H1 (cell line): ENCODE data around the gene CACNA1G. TPM values are rescaled to one million over a fixed set of nuclear protein-coding genes. Genes with fewer than 3 reads are reported as not detected.

Experiments used
- CTCF ChIA-PET: fragments of 300-600 bp; sonication (Branson Sonifier 250); formaldehyde crosslinking; loops from one replicate; lab custom pipeline; 2021; ENCODE audit not compliant: partially characterized antibody; lab: Charles Lee
- POLR2A ChIA-PET: fragments of 300-600 bp; sonication (Branson Sonifier 250); formaldehyde crosslinking; loops from one replicate; lab custom pipeline; 2021; ENCODE audit warnings: inconsistent platforms; ENCODE audit not compliant: partially characterized antibody; lab: Charles Lee
- DNase-seq, 2 experiments: peaks; one replicate each; pipeline versions ENCODE4 v3.0.0 to v3.0.0-alpha.2; 2010 to 2022; ENCODE audit warnings: low spot score in 2 of 2, low read depth in 1 of 2, mixed read lengths in 1 of 2
- FAIRE-seq: peaks from 2 replicates; lab custom pipeline; 2011; peaks lifted over from hg19 to GRCh38; lab: Jason Lieb, UNC
- H2AFZ ChIP-seq: 2 replicates; pipeline ENCODE4 v1.8.1; 2012; ENCODE audit warnings: low read length, inconsistent platforms
- H2AK5ac ChIP-seq: 2 replicates; pipeline ENCODE4 v1.6.1; 2013; ENCODE audit warnings: low read depth, low read length
- H2BK120ac ChIP-seq: replicated peaks from 2 replicates; pipeline ENCODE3; 2013; ENCODE audit warnings: low read depth, low read length, inconsistent platforms
- H2BK12ac ChIP-seq: 2 replicates; pipeline ENCODE4 v1.6.1; 2013; ENCODE audit warnings: low read depth, low read length
- H2BK15ac ChIP-seq: 2 replicates; pipeline ENCODE4 v1.6.1; 2013; ENCODE audit warnings: low read length
- H2BK20ac ChIP-seq: 2 replicates; pipeline ENCODE4 v1.6.1; 2013; ENCODE audit warnings: low read length
- H2BK5ac ChIP-seq: 2 replicates; pipeline ENCODE4 v1.6.1; 2013; ENCODE audit warnings: low read depth, low read length
- H3K14ac ChIP-seq: 2 replicates; pipeline ENCODE4 v1.6.1; 2013; ENCODE audit warnings: inconsistent platforms; ENCODE audit not compliant: insufficient read length
- H3K18ac ChIP-seq: 2 replicates; pipeline ENCODE4 v1.6.1; 2013; ENCODE audit warnings: low read length; ENCODE audit errors: extremely low read depth
- H3K23ac ChIP-seq: 2 replicates; pipeline ENCODE4 v1.6.1; 2013; ENCODE audit warnings: inconsistent platforms; ENCODE audit not compliant: insufficient read length
- H3K23me2 ChIP-seq: 2 replicates; pipeline ENCODE4 v1.6.1; 2013; ENCODE audit warnings: low read depth, low read length
- H3K27ac ChIP-seq: 2 replicates; pipeline ENCODE4 v1.6.1; 2011; ENCODE audit warnings: low read depth, low read length, inconsistent platforms
- H3K27me3 ChIP-seq, 4 experiments: replicated peaks in 1 of 4; 1 replicate in 1 of 4; 2 replicates in 3 of 4; pipeline versions ENCODE4 v1.6.1 to v1.8.1; 2011 to 2013; ENCODE audit warnings: low read length in 3 of 4, mild to moderate bottlenecking in 3 of 4, inconsistent platforms in 2 of 4, mixed read lengths in 2 of 4, moderate library complexity in 1 of 4; ENCODE audit not compliant: control insufficient read depth in 3 of 4, insufficient read depth in 3 of 4; ENCODE audit errors: extremely low read depth in 1 of 4
- H3K36me3 ChIP-seq, 4 experiments: 2 replicates each; pipeline versions ENCODE4 v1.6.1 to v1.8.1; 2011 to 2013; ENCODE audit warnings: mild to moderate bottlenecking in 4 of 4, low read length in 3 of 4, moderate library complexity in 2 of 4, control low read depth in 1 of 4, inconsistent platforms in 1 of 4; ENCODE audit not compliant: insufficient read depth in 4 of 4, control insufficient read depth in 2 of 4
- H3K4ac ChIP-seq: replicated peaks from 2 replicates; pipeline ENCODE3; 2013; ENCODE audit warnings: low read length, low read depth, mixed read lengths, inconsistent platforms; ENCODE audit not compliant: insufficient read length
- H3K4me1 ChIP-seq, 4 experiments: replicated peaks in 1 of 4; 1 replicate in 1 of 4; 2 replicates in 3 of 4; pipeline versions ENCODE4 v1.6.1 to v1.8.1; 2011 to 2013; ENCODE audit warnings: low read length in 3 of 4, inconsistent platforms in 2 of 4, mixed read lengths in 1 of 4; ENCODE audit not compliant: insufficient read depth in 4 of 4, control insufficient read depth in 3 of 4
- H3K4me2 ChIP-seq, 2 experiments: 2 replicates each; pipeline versions ENCODE4 v1.6.1 to v1.8.1; 2011 to 2013; ENCODE audit warnings: low read depth in 2 of 2, low read length in 2 of 2, control low read depth in 1 of 2, inconsistent platforms in 1 of 2, mild to moderate bottlenecking in 1 of 2; ENCODE audit not compliant: insufficient read depth in 1 of 2
- H3K4me3 ChIP-seq, 4 experiments: fragments of 200-600, 300-600 bp in 1 of 4; sonication (generic), shearing (Covaris generic), sonication (Bioruptor Twin) in 1 of 4; 2 replicates each; pipeline versions ENCODE4 v1.5.1 to v1.8.1; 2011 to 2016; ENCODE audit warnings: low read length in 4 of 4, low read depth in 3 of 4, control low read depth in 2 of 4, inconsistent platforms in 2 of 4, mild to moderate bottlenecking in 2 of 4, mixed read lengths in 1 of 4, moderate library complexity in 1 of 4; ENCODE audit not compliant: insufficient read depth in 2 of 4; ENCODE audit errors: extremely low read depth in 1 of 4
- H3K56ac ChIP-seq: replicated peaks from 2 replicates; pipeline ENCODE3; 2013; ENCODE audit warnings: low read depth, mild to moderate bottlenecking, mixed read lengths, low read length, inconsistent platforms; ENCODE audit not compliant: insufficient read length
- H3K79me1 ChIP-seq: 2 replicates; pipeline ENCODE4 v1.6.1; 2013; ENCODE audit warnings: low read depth, low read length, control low read depth
- H3K79me2 ChIP-seq, 2 experiments: 2 replicates each; pipeline versions ENCODE4 v1.6.1 to v1.8.1; 2012 to 2013; ENCODE audit warnings: low read length in 2 of 2, mild to moderate bottlenecking in 2 of 2, inconsistent platforms in 1 of 2; ENCODE audit not compliant: insufficient read depth in 2 of 2, control insufficient read depth in 1 of 2
- H3K9ac ChIP-seq, 4 experiments: replicated peaks in 1 of 4; 1 replicate in 1 of 4; 2 replicates in 3 of 4; pipeline versions ENCODE4 v1.6.1 to v1.8.1; 2011 to 2013; ENCODE audit warnings: low read depth in 3 of 4, low read length in 3 of 4, control low read depth in 2 of 4, mild to moderate bottlenecking in 2 of 4, moderate library complexity in 2 of 4, inconsistent platforms in 1 of 4; ENCODE audit errors: extremely low read depth in 1 of 4
- H3K9me3 ChIP-seq, 2 experiments: 2 replicates each; pipeline versions ENCODE4 v1.6.1 to v1.8.1; 2012 to 2013; ENCODE audit warnings: mild to moderate bottlenecking in 2 of 2, moderate library complexity in 2 of 2, control low read depth in 1 of 2, inconsistent platforms in 1 of 2, low read depth in 1 of 2, low read length in 1 of 2, mixed read lengths in 1 of 2; ENCODE audit not compliant: insufficient read depth in 2 of 2
- H4K20me1 ChIP-seq, 2 experiments: replicated peaks in 1 of 2; 2 replicates each; pipeline versions ENCODE3 to v1.8.1; 2011 to 2013; ENCODE audit warnings: inconsistent platforms in 2 of 2, low read length in 2 of 2, mild to moderate bottlenecking in 1 of 2; ENCODE audit not compliant: insufficient read depth in 2 of 2, control insufficient read depth in 1 of 2
- H4K5ac ChIP-seq: 2 replicates; pipeline ENCODE4 v1.6.1; 2013; ENCODE audit warnings: low read length, low read depth, mixed read lengths, inconsistent platforms; ENCODE audit not compliant: insufficient read length
- H4K8ac ChIP-seq: 2 replicates; pipeline ENCODE4 v1.8.0; 2013; ENCODE audit warnings: mild to moderate bottlenecking, moderate library complexity, low read length, inconsistent platforms; ENCODE audit not compliant: insufficient read depth; ENCODE audit errors: extremely low read depth
- H4K91ac ChIP-seq: replicated peaks from 2 replicates; pipeline ENCODE3; 2013; ENCODE audit warnings: low read length, mixed read lengths, inconsistent platforms; ENCODE audit not compliant: insufficient read length
- CEBPB ChIP-seq: IDR thresholded peaks from 2 replicates; pipeline ENCODE4 v1.6.1; 2012; ENCODE audit warnings: low read depth, low read length
- JUN ChIP-seq: IDR thresholded peaks from 2 replicates; pipeline ENCODE4 v1.6.1; 2011; ENCODE audit warnings: low read depth, mild to moderate bottlenecking, improper control_type of control experiment, low read length
- KDM5A ChIP-seq: fragments of 200-600 bp; IDR thresholded peaks from 2 replicates; pipeline ENCODE4 v1.7.1; 2012; ENCODE audit warnings: mild to moderate bottlenecking, low read length, inconsistent platforms, mixed read lengths
- RXRA ChIP-seq: IDR thresholded peaks from 2 replicates; pipeline ENCODE4 v1.6.1; 2011; ENCODE audit warnings: low read depth, mild to moderate bottlenecking, low read length, moderate library complexity; ENCODE audit not compliant: insufficient read depth
- SIN3A ChIP-seq, 2 experiments: IDR thresholded peaks in 1 of 2; conservative IDR thresholded peaks in 1 of 2; 2 replicates each; pipeline ENCODE4 v1.6.1; 2011 to 2012; ENCODE audit warnings: low read length in 2 of 2, improper control_type of control experiment in 1 of 2, low read depth in 1 of 2, mild to moderate bottlenecking in 1 of 2
- TCF12 ChIP-seq: IDR thresholded peaks from 2 replicates; pipeline ENCODE4 v1.6.1; 2011; ENCODE audit warnings: low read depth, mild to moderate bottlenecking, low read length
- USF2 ChIP-seq: IDR thresholded peaks from 2 replicates; pipeline ENCODE4 v1.6.1; 2011; ENCODE audit warnings: low read length, improper control_type of control experiment
- WGBS, 2 experiments: shearing (Covaris generic) in 1 of 2; methylation state at CpG; one replicate each; pipeline versions ENCODE4 v1.1.6 to v1.1.7; 2013 to 2015; ENCODE audit warnings: low lambda C conversion rate in 2 of 2, mixed read lengths in 2 of 2, inconsistent platforms in 1 of 2, low coverage in 1 of 2, missing lambda C conversion rate in 1 of 2; ENCODE audit not compliant: insufficient replicate concordance in 2 of 2, insufficient coverage in 1 of 2, insufficient read length in 1 of 2; ENCODE audit errors: extremely low coverage in 1 of 2, missing lambda C conversion rate in 1 of 2; 5-methylcytosine and 5-hydroxymethylcytosine counted together
- polyA plus RNA-seq, 7 experiments: library from polyadenylated mRNA; depleted of rRNA in 3 of 7; stranded (reverse) in 5 of 7; unstranded in 2 of 7; fragments of >200 nt in 5 of 7; fragments of 200-250 nt in 2 of 7; gene quantifications; 1 replicate in 5 of 7; 2 replicates in 1 of 7; 4 replicates in 1 of 7; pipeline versions ENCODE4 v1.2.1 to v1.2.3, GENCODE V29; 2011 to 2013; ENCODE audit warnings: missing spikeins in 2 of 7, mixed read lengths in 2 of 7
- total RNA-seq: library from RNA; stranded (reverse); fragmentation: NEBNext Ultra II Directional; extraction: Animal tissue kit (Norgen Biotek cat#: 25700); gene quantifications from 2 replicates; pipeline ENCODE4 v1.2.1, GENCODE V29; 2021

CACNA1G gene
- total and polyA plus RNA-seq, 2 of the 8 experiments (the other 6 are each of a cell fraction or from before 2014, with no cell fraction given), result 2.9 to 4.9 TPM

GRCh38 chr17:50565402-50566350 is 5.2 kb downstream of the CACNA1G start:
- no peak overlapping the region for H3K18ac ChIP-seq
- H4K8ac ChIP-seq, result no peak overlapping the region
- H2BK5ac ChIP-seq, result no peak overlapping the region
- H3K9ac ChIP-seq, result 0 out of 7 replicates have a peak overlapping the region, but pooled peaks of 1 of the 4 experiments have one; percentile 10
- H2AK5ac ChIP-seq, result no peak overlapping the region
- 44% methylated on average over 8 of the region's 10 CpGs; no CpG with 5 or more reads in 1 of the 2 experiments for WGBS, 2 experiments
- peaks cover 7 to 11% of the 10 kb centered on the region in 2 experiments for H4K20me1 ChIP-seq
- H3K14ac ChIP-seq, result no peak overlapping the region
- no peak overlapping the region for H3K4ac ChIP-seq
- no peak overlapping the region for H4K91ac ChIP-seq
- H3K23me2 ChIP-seq, result peaks cover 5% of the 10 kb centered on the region; the same call in 1 of the 2 replicates
- H3K79me1 ChIP-seq, result no peaks in the 10 kb centered on the region
- no peak overlapping the region for H3K23ac ChIP-seq
- no peak for FAIRE-seq
- peaks cover 27 to 58% (median 54%) of the 10 kb centered on the region in 4 experiments for H3K27me3 ChIP-seq
- no peak overlapping the region for H2BK12ac ChIP-seq
- H3K4me2 ChIP-seq, result peak overlapping the region in 1 of 2 experiments; percentile 62; a peak in 1 of 4 replicates
- CTCF ChIA-PET, result interaction anchor here (0.7 to 7.2 kb wide), 7 partner anchors 10 to 130 kb away, joined by 3 to 89 read pairs (median 11); no protein-coding TSS in a partner anchor
- no peaks in the 10 kb centered on the region for H3K9me3 ChIP-seq
- H2AFZ ChIP-seq, result no peak overlapping the region
- no peaks in the 10 kb centered on the region for H3K79me2 ChIP-seq
- no peak overlapping the region for H2BK120ac ChIP-seq
- no peak overlapping the region for H4K5ac ChIP-seq
- H3K36me3 ChIP-seq, result no peaks in the 10 kb centered on the region
- peak overlapping the region in 1 of 4 experiments; percentile 44; a peak in 1 of 8 replicates for H3K4me3 ChIP-seq
- no peak overlapping the region for H3K56ac ChIP-seq
- no peak overlapping the region for H2BK20ac ChIP-seq
- peaks cover 0 to 32% (median 21%) of the 10 kb centered on the region in 4 experiments; a peak in 6 of 7 replicates for H3K4me1 ChIP-seq
- POLR2A ChIA-PET, result interaction anchor here (0.6 to 1.9 kb wide), 7 partner anchors 9 to 88 kb away, joined by 3 to 6 read pairs (median 3); no protein-coding TSS in a partner anchor
- no peak overlapping the region for H2BK15ac ChIP-seq
- no peak overlapping the region for H3K27ac ChIP-seq
- TF ChIP-seq USF2 (peak; percentile 54), KDM5A (no peak), CEBPB (no peak), RXRA (no peak), JUN (no peak), SIN3A (conservative IDR thresholded peaks at IDR 0.05 in 1 of 2, IDR thresholded peaks at IDR 0.05 in 1 of 2; ENCODE audit: low read depth in 1 of 2, low read length in 2 of 2) (peak in 1 of 2 experiments; percentile 53; a peak in 1 of 4 replicates), TCF12 (0 out of 2 replicates have a peak, but pooled peaks have one; percentile 40)
- TF ChIP-seq, all 59 proteins: peak for 3
- DNase-seq, result no peak
